Left lung (tissue), 10 donors: ENCODE results near the gene SWSAP1. TPM values are rescaled to one million over a fixed set of nuclear protein-coding genes. Genes with fewer than 3 reads are reported as not detected.
"Not testable (repeated sequence)": the region's sequence is repeated elsewhere in the genome, so short reads cannot be mapped to it uniquely, and the experiment has no call there.

Experiments
- ATAC-seq: fragments of 200-7000 bp; cut with Tn5 transposase; one replicate; pipeline ENCODE4 v1.9.1; 2020; ENCODE audit warnings: moderate library complexity
- DNase-seq, 4 donors: peaks; one replicate each; pipeline ENCODE4 v3.0.0-alpha.2; 2013 to 2020
- H3K27ac ChIP-seq, 2 donors: fragments of 200-600 bp; sonication (generic) in 1 of 2; one replicate each; pipeline versions ENCODE4 v1.5.0 to v1.8.0; 2020 to 2021
- H3K27me3 ChIP-seq, 2 donors: fragments of 200-600 bp; sonication (generic) in 1 of 2; one replicate each; pipeline versions ENCODE4 v1.5.0 to v1.8.0; 2020 to 2021
- H3K36me3 ChIP-seq, 2 donors: fragments of 200-600 bp; sonication (generic) in 1 of 2; one replicate each; pipeline versions ENCODE4 v1.5.0 to v1.8.0; 2020 to 2021
- H3K4me1 ChIP-seq, 2 donors: fragments of 200-600 bp; one replicate each; pipeline ENCODE4 v1.8.0; 2021
- H3K4me3 ChIP-seq, 2 donors: fragments of 200-600 bp; sonication (generic) in 1 of 2; one replicate each; pipeline versions ENCODE4 v1.5.0 to v1.8.0; 2020 to 2021; ENCODE audit warnings: mild to moderate bottlenecking in 1 of 2
- H3K9me3 ChIP-seq, 2 donors: fragments of 200-600 bp; sonication (generic) in 1 of 2; one replicate each; pipeline versions ENCODE4 v1.5.0 to v1.8.0; 2020 to 2021
- intact Hi-C, 2 donors: fragments of 100-400 bp; cut with DNase I; formaldehyde crosslinking; loops; one replicate each; pipeline versions ENCODE4 v1.11.2 to v1.14.2; 2022
- polyA plus RNA-seq, 6 donors: library from polyadenylated mRNA; unstranded; fragments of 120-200 nt; gene quantifications; one replicate each; pipeline ENCODE4 v1.2.1, GENCODE V29; 2013; ENCODE audit not compliant: insufficient read length in 6 of 6
- total RNA-seq, 2 donors: library from RNA; stranded (reverse); fragmentation: NEBNext Ultra II Directional; extraction: Animal tissue kit (Norgen Biotek cat#: 25700); gene quantifications; one replicate each; pipeline ENCODE4 v1.2.1, GENCODE V29; 2021
- TF ChIP-seq, protein P1 (sequence below), 2 donors: fragments of 200-600 bp; sonication (generic) in 1 of 2; IDR thresholded peaks; one replicate each; pipeline versions ENCODE4 v1.5.0 to v1.8.0; 2021; ENCODE audit warnings: antibody characterized with exemption in 2 of 2
- donor health status: DM: no; HTN: yes; CAD: no.
- donor health status: DM: no; HTN: no; CAD: no.

The SWSAP1 gene
- total and polyA plus RNA-seq, 8 donors = 1.8 to 3.2 (median 2.8) TPM

DNA sequence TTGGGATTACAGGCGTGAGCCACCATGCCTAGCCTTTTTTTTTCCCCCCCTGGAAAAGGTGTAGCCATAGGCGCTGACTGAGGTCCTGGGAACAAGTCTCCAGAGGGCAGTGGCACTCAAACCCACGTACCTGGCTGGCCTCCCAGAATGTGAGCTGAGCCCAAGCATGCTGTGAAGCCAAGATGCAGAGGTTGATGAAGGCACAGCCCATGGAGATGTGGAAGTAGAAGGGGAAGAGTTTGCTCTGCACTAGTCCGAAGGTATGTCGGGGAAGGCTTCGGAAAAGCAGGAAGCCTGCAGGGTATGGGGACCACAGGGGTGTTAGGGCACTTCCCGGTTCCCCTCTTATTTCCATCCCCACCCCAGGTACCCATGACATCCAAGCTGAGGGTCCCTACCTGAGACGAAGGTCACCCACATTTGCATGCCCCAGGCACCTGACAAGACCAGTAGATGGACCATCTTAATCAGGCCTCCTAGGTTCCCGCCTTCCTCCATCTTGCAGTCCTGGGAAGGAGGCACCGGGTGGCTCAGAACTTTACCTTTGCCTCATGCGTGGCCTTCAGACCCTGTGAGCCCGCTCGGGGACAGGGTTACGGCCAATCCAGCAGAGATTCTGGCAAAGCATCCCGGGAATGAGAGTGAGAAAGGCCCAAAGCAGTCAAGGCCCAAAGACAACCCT lies 29.2 kb upstream of the SWSAP1 start:
- TF ChIP-seq, protein P1, sequence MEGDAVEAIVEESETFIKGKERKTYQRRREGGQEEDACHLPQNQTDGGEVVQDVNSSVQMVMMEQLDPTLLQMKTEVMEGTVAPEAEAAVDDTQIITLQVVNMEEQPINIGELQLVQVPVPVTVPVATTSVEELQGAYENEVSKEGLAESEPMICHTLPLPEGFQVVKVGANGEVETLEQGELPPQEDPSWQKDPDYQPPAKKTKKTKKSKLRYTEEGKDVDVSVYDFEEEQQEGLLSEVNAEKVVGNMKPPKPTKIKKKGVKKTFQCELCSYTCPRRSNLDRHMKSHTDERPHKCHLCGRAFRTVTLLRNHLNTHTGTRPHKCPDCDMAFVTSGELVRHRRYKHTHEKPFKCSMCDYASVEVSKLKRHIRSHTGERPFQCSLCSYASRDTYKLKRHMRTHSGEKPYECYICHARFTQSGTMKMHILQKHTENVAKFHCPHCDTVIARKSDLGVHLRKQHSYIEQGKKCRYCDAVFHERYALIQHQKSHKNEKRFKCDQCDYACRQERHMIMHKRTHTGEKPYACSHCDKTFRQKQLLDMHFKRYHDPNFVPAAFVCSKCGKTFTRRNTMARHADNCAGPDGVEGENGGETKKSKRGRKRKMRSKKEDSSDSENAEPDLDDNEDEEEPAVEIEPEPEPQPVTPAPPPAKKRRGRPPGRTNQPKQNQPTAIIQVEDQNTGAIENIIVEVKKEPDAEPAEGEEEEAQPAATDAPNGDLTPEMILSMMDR (IDR thresholded peaks at IDR 0.05) = no peak
- no peak for ATAC-seq
- Histone ChIP-seq H3K9me3 (peaks cover 0 to 7% of the 10 kb centered on the region in 2 donors), H3K27me3 (no peaks in the 10 kb centered on the region), H3K4me1 (peaks cover 16 to 33% of the 10 kb centered on the region in 2 donors), H3K27ac (peak overlapping the region in 1 of 2 donors; percentile 84), H3K36me3 (peaks cover 0 to 6% of the 10 kb centered on the region in 2 donors), H3K4me3 (peak overlapping the region; percentile 67 to 69)
- intact Hi-C loops = no loop called here
- DNase-seq = no peak

DNA sequence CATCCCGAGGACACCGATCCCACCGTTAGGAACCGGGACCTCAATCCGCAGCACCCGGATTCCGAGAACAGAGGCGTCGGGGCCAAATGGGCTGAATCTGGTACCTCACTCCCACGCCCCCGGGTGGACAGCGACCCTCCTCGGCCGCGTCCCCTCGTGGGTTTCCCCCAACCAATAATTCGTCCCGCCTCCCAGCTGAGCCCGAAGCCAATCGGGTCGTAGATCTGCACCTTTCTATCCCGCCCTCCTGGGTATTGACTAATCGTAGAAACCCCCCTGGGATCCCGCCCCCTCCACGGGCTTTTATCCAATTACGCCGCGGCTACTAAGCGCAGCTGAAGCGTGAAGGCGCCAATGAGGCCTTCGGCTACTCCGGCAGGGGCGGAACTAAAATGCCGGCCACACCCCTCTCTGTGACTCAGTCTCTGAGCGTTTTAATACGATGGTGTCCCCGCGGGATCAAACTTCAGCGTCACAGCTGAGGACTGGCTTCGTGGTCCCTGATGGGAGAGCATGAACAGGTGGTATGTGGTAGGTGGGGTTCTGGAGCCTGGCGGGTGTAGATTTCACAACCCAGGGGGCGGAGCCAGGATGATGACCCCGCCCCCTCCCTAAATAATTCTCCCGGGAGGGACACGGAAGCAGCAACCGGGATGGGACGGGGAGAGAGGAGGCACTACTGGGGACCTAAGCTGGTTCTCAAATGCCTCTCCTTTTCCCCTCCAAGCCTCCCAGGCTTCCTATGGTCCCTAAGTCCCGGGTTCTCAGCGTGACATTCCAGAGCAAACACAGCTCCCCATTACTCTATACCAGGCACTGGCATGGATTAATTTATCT lies 28.1 kb upstream of the SWSAP1 start, which contains the start of the genes CCDC159 and TMEM205:
Gene CCDC159, plus strand, starts transcription at position 416 of the 837 bp plus-strand sequence. Its CDS starts 88 bp downstream, at position 504.
Gene TMEM205, minus strand, starts transcription at position 165 of the 837 bp plus-strand sequence. CDS start 649 bp downstream, outside the sequence.
- H3K27ac ChIP-seq = peak within 1 kb of the TSS; percentile 84 to 88
- TF ChIP-seq, protein P1 (IDR thresholded peaks at IDR 0.05) = no peak
- peak within 1 kb of the TSS; percentile 67 to 69 for H3K4me3 ChIP-seq
- no peaks in the 10 kb centered on the region for H3K27me3 ChIP-seq
- peak; percentile 94 for ATAC-seq
- peak; percentile 95 to 99 (median 98) for DNase-seq
- H3K4me1 ChIP-seq = peaks cover 16 to 33% of the 10 kb centered on the region in 2 donors
- H3K9me3 ChIP-seq = peaks cover 0 to 7% of the 10 kb centered on the region in 2 donors
- intact Hi-C loops = no loop called here
- H3K36me3 ChIP-seq = peaks cover 0 to 6% of the 10 kb centered on the region in 2 donors

DNA sequence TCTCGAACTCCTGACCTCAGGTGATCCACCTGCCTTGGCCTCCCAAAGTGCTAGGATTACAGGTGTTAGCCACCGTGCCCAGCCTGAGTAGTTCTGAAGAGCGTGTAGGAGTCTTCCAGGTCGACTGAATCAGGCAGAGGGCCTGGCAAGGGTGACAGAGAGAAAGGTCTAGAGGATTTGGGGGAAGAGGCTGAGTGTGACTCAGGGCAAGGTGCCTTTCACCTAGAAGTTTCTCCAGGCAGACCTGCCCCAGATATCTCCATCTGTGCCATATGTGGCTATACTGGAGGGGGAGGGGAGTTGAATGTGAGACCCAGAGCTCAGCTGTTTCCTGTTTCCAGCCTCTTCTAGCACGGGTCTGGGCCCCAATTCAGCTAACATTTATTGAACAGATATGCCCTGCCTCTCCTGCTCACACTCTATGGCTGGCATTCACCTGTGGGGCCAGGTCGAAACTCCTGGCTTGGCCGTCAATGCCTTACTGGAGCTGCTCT lies 26.9 kb upstream of the SWSAP1 start:
- intact Hi-C loops = no loop called here
- TF ChIP-seq, protein P1 (IDR thresholded peaks at IDR 0.05) = no peak
- H3K4me3 ChIP-seq = no peak overlapping the region
- H3K27ac ChIP-seq = peak overlapping the region in 1 of 2 donors; percentile 84
- H3K9me3 ChIP-seq = peaks cover 0 to 7% of the 10 kb centered on the region in 2 donors
- H3K27me3 ChIP-seq = no peaks in the 10 kb centered on the region
- peaks cover 0 to 3% of the 10 kb centered on the region in 2 donors for H3K36me3 ChIP-seq
- H3K4me1 ChIP-seq = peaks cover 16 to 33% of the 10 kb centered on the region in 2 donors
- no peak for ATAC-seq
- DNase-seq = no peak

DNA sequence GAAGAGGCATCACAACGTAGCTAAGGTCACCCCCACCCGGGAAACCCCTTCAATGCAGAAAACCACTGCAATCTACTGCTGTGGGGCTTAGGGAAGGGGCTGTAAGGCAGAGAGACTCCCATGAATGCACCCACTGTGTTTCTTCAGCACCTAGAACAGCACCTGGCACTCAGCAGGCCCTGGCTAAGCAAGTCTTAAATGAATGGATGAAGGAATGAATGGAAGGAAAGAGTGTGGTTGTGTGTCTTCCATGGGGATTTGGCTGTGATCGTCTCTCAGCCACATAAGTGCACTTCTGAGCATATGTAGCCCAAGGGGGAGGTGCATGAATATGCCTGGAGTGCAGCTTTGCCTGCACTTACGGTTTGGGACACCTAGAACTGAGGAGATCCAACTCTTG lies 25.3 kb upstream of the SWSAP1 start:
- H3K4me3 ChIP-seq = no peak overlapping the region
- no peak overlapping the region for H3K27ac ChIP-seq
- no peaks in the 10 kb centered on the region for H3K36me3 ChIP-seq
- peaks cover 0 to 7% of the 10 kb centered on the region in 2 donors for H3K9me3 ChIP-seq
- DNase-seq (no peak), ATAC-seq (no peak)
- peaks cover 14 to 22% of the 10 kb centered on the region in 2 donors for H3K4me1 ChIP-seq
- intact Hi-C loops = no loop called here
- H3K27me3 ChIP-seq = no peaks in the 10 kb centered on the region
- TF ChIP-seq, protein P1 (IDR thresholded peaks at IDR 0.05) = no peak

DNA sequence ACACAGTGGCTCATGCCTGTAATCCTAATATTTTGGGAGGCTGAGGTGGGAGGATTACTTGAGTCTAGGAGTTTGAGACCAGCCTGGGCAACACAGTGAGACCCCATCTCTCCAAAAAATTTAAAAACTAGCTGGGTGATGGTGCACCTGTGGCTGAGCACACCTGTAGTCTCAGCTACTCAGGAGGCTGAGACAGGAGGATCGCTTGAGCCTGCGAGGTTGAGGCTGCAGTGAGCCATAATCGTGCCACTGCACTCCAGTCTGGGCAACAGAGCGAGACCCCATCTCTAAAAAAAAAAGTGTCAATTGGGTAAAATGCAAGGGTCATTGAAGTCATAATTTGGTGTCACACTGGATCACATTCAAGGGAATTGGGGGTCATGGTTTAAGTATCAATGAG lies 20.4 kb upstream of the SWSAP1 start:
- intact Hi-C loops, DNase-seq: not testable (repeated sequence)

More for the DNA sequence above, 20.4 kb upstream of the SWSAP1 start:
- not testable (repeated sequence) for H3K4me3 ChIP-seq, H3K27ac ChIP-seq, H3K36me3 ChIP-seq, ATAC-seq, H3K27me3 ChIP-seq, H3K9me3 ChIP-seq
- peaks cover 0 to 17% of the 10 kb centered on the region in 2 donors for H3K4me1 ChIP-seq
